ENCODE results near the gene CNFN. TPM values are rescaled to one million over a fixed set of nuclear protein-coding genes. Genes with fewer than 3 reads are reported as not detected.

Gene CNFN
- total and polyA plus RNA-seq, 8 donors = 0.32 to 4.2 (median 0.70) TPM; not detected in 1

- WGBS, 2 donors = 93 to 95% methylated on average over 24 to 29 of the region's 29 CpGs
- no peaks in the 10 kb centered on the region for H3K27me3 ChIP-seq
- no peaks in the 10 kb centered on the region for H3K9me3 ChIP-seq
- no peaks in the 10 kb centered on the region for H3K4me1 ChIP-seq
- intact Hi-C loops (cut with DNase I) = no loop called here
- H3K36me3 ChIP-seq = peaks cover 0 to 17% (median 0%) of the 10 kb centered on the region in 3 donors
- no peak overlapping the region for H3K4me3 ChIP-seq
- ATAC-seq = no peak
- TF ChIP-seq CTCF (IDR thresholded peaks at IDR 0.05) = no peak
- no peak overlapping the region for H3K27ac ChIP-seq
- FAIRE-seq = no peak
- DNase-seq = peak in 1 of 6 donors; percentile 69
Observed at GRCh38 chr19:42353341-42354015, 36.6 kb downstream of the CNFN start.

- FAIRE-seq = no peak
- no peaks in the 10 kb centered on the region for H3K27me3 ChIP-seq
- no peak for ATAC-seq
- WGBS, 2 donors = 90 to 92% methylated on average over 31 of the region's 31 CpGs
- no peak overlapping the region for H3K27ac ChIP-seq
- peaks cover 0 to 17% (median 0%) of the 10 kb centered on the region in 3 donors for H3K36me3 ChIP-seq
- no peak for TF ChIP-seq CTCF (IDR thresholded peaks at IDR 0.05)
- no peak overlapping the region for H3K4me3 ChIP-seq
- intact Hi-C loops (cut with DNase I) = no loop called here
- H3K9me3 ChIP-seq = no peaks in the 10 kb centered on the region
- H3K4me1 ChIP-seq = no peaks in the 10 kb centered on the region
- peak in 1 of 6 donors; percentile 52 for DNase-seq
Observed at GRCh38 chr19:42352301-42353259, 37.5 kb downstream of the CNFN start.

GRCh38 chr19:42351079-42351735 is 38.9 kb downstream of the CNFN start:
- TF ChIP-seq CTCF (IDR thresholded peaks at IDR 0.05) = no peak
- intact Hi-C loops (cut with DNase I) = no loop called here

GRCh38 chr19:42350417-42350816 is 39.7 kb downstream of the CNFN start:
- Histone ChIP-seq H3K36me3 (peaks cover 0 to 7% (median 0%) of the 10 kb centered on the region in 3 donors), H3K27me3 (no peaks in the 10 kb centered on the region), H3K4me3 (no peak overlapping the region), H3K4me1 (no peaks in the 10 kb centered on the region), H3K9me3 (no peaks in the 10 kb centered on the region), H3K27ac (no peak overlapping the region)
- DNase-seq (peak in 1 of 6 donors; percentile 25), ATAC-seq (no peak), FAIRE-seq (no peak)
- WGBS, 2 donors = 94 to 99% methylated on average over 3 of the region's 3 CpGs
- intact Hi-C loops (cut with DNase I) = no loop called here
- no peak for TF ChIP-seq CTCF (IDR thresholded peaks at IDR 0.05)

More at GRCh38 chr19:42351079-42351735, 38.9 kb downstream of the CNFN start:
- no peak overlapping the region for H3K4me3 ChIP-seq
- H3K36me3 ChIP-seq = peaks cover 0 to 7% (median 0%) of the 10 kb centered on the region in 3 donors
- 91 to 92% methylated on average over 16 to 21 of the region's 21 CpGs for WGBS, 2 donors
- no peaks in the 10 kb centered on the region for H3K4me1 ChIP-seq
- no peaks in the 10 kb centered on the region for H3K9me3 ChIP-seq
- H3K27ac ChIP-seq = no peak overlapping the region
- DNase-seq = peak in 1 of 6 donors; percentile 49
- no peak for ATAC-seq
- no peak for FAIRE-seq
- no peaks in the 10 kb centered on the region for H3K27me3 ChIP-seq

All from pancreas (tissue), 10 donors.